ENCODE data around the gene UBE2F. TPM values are rescaled to one million over a fixed set of nuclear protein-coding genes. Genes with fewer than 3 reads are reported as not detected.

The UBE2F gene
- total and polyA plus RNA-seq, 2 of the 13 experiments (the other 11 are each of a cell fraction or from before 2014, with no cell fraction given) = 35.4 to 73.1 TPM

- peaks cover 24% of the 10 kb centered on the region for H4K20me1 ChIP-seq (ENCODE audit: insufficient read depth, low read length)
- peak overlapping the region; percentile 45 for H3K27ac ChIP-seq (ENCODE audit: extremely low read length, insufficient read depth, low read length)
- peak overlapping the region; percentile 83 for H3K9ac ChIP-seq (ENCODE audit: insufficient read depth, low read depth, low read length)
- ATAC-seq = peak; percentile 50
- WGBS (ENCODE audit: low lambda C conversion rate) = 18% methylated on average over 10 of the region's 11 CpGs
- peak overlapping the region; percentile 96 for H3K4me2 ChIP-seq (ENCODE audit: low read depth, low read length)
- H3K27me3 ChIP-seq (ENCODE audit: control insufficient read depth in 1 of 2, insufficient read depth in 2 of 2, low read length in 2 of 2) = peaks cover 0 to 11% of the 10 kb centered on the region in 2 experiments; a peak in 2 of 5 replicates
- H3K4me1 ChIP-seq (ENCODE audit: insufficient read depth, low read length) = peaks cover 43% of the 10 kb centered on the region
- H3K4me3 ChIP-seq (replicated peaks in 1 of 3; ENCODE audit: insufficient read depth in 1 of 3, low read depth in 2 of 3, low read length in 3 of 3) = peak overlapping the region; percentile 89 to 99 (median 92)
- ChIA-PET CTCF (ENCODE audit: low intra/inter-chr PET ratio, low total read pairs) (no interaction called here), POLR2A (interaction anchor here (1.3 kb wide), 1 partner anchor 93 kb away, joined by 3 read pairs; the partner anchor contains the start of gene SCLY)
- peaks cover 0 to 3% of the 10 kb centered on the region in 2 experiments; a peak in 1 of 5 replicates for H3K36me3 ChIP-seq (replicated peaks in 1 of 2; ENCODE audit: control insufficient read depth in 1 of 2, insufficient read depth in 2 of 2, low read length in 2 of 2)
- H3K9me3 ChIP-seq (ENCODE audit: low read length) = no peaks in the 10 kb centered on the region
- peaks cover 54% of the 10 kb centered on the region for H3K79me2 ChIP-seq (ENCODE audit: insufficient read depth, low read length)
- H2AFZ ChIP-seq (ENCODE audit: low read length) = no peak overlapping the region
- FAIRE-seq = peak; percentile 51
- TSS peak; percentile 56 for BruUV-seq (replicated peaks)
- DNase-seq (ENCODE audit: low spot score) = peak; percentile 35
- in situ Hi-C loops (cut with HindIII; ENCODE audit: extremely low pct_ligation_motif_present, low pct_unique_long_range_greater_than_20kb) (loop anchor here (5.0 kb wide), 1 partner anchor 94 kb away; the partner anchor contains the start of gene SCLY), intact Hi-C loops (cut with micrococcal nuclease; ENCODE audit: unreplicated experiment) (loop anchor here (5.0 kb wide), 2 partner anchors 94 to 139 kb away; partner anchors contain the start of gene SCLY)
- TF ChIP-seq HNF4A (CRISPR knock-in tag; IDR thresholded peaks at IDR 0.05) (peak; percentile 42), TIGD3 (CRISPR knock-in tag; IDR thresholded peaks at IDR 0.05; ENCODE audit: borderline replicate concordance) (0 out of 2 replicates have a peak, but pooled peaks have one; percentile 49), ZNF674 (CRISPR knock-in tag; IDR thresholded peaks at IDR 0.05; ENCODE audit: low read depth) (0 out of 2 replicates have a peak, but pooled peaks have one; percentile 14), SRSF1 (optimal IDR thresholded peaks at IDR 0.05; ENCODE audit: low read depth, low read length) (no peak), RFXAP (CRISPR knock-in tag; IDR thresholded peaks at IDR 0.05; ENCODE audit: borderline replicate concordance) (no peak), ZNF724P (CRISPR knock-in tag; IDR thresholded peaks at IDR 0.05; ENCODE audit: borderline replicate concordance) (no peak), ARID5B (CRISPR knock-in tag; IDR thresholded peaks at IDR 0.05) (no peak)
- TF ChIP-seq, protein P1, sequence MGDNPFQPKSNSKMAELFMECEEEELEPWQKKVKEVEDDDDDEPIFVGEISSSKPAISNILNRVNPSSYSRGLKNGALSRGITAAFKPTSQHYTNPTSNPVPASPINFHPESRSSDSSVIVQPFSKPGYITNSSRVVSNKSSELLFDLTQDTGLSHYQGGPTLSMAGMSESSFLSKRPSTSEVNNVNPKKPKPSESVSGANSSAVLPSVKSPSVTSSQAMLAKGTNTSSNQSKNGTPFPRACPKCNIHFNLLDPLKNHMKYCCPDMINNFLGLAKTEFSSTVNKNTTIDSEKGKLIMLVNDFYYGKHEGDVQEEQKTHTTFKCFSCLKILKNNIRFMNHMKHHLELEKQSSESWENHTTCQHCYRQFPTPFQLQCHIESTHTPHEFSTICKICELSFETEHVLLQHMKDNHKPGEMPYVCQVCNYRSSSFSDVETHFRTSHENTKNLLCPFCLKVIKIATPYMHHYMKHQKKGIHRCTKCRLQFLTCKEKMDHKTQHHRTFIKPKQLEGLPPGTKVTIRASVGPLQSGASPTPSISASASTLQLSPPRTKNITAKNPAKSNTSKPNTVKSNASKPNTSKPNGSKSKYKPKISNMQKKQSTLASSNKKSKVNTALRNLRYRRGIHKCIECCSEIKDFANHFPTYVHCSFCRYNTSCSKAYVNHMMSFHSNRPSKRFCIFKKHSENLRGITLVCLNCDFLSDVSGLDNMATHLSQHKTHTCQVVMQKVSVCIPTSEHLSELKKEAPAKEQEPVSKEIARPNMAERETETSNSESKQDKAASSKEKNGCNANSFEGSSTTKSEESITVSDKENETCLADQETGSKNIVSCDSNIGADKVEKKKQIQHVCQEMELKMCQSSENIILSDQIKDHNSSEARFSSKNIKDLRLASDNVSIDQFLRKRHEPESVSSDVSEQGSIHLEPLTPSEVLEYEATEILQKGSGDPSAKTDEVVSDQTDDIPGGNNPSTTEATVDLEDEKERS (CRISPR knock-in tag; IDR thresholded peaks at IDR 0.05) = 0 out of 2 replicates have a peak, but pooled peaks have one; percentile 22
Measured at GRCh38 chr2:237968048-237968862, 1.4 kb downstream of the UBE2F start.
